Endothelial cell of umbilical vein (primary cell): ENCODE data around the gene SLC6A20. TPM values are rescaled to one million over a fixed set of nuclear protein-coding genes. Genes with fewer than 3 reads are reported as not detected.

ENCODE experiments used
- BruUV-seq: library from RNA; stranded (reverse); fragments of 400-500 nt; replicated peaks from 2 replicates; lab custom pipeline; 2021; lab: Mats Ljungman, UMichigan
- CTCF ChIA-PET: fragments of 300-600, 350-600 bp; sonication (Branson Sonifier 250); formaldehyde crosslinking; loops from one replicate; lab custom pipeline; 2021; ENCODE audit warnings: antibody characterized with exemption, inconsistent platforms; lab: Charles Lee
- POLR2A ChIA-PET: fragments of 300-600, 350-600 bp; sonication (Branson Sonifier 250); formaldehyde crosslinking; loops from one replicate; lab custom pipeline; 2021; ENCODE audit warnings: antibody characterized with exemption, inconsistent platforms; lab: Charles Lee
- DNase-seq: peaks from one replicate; pipeline ENCODE4 v3.0.0-alpha.2; 2011; ENCODE audit warnings: low read depth, low spot score
- FAIRE-seq: peaks from 2 replicates; lab custom pipeline; 2011; peaks lifted over from hg19 to GRCh38; lab: Jason Lieb, UNC
- H2AFZ ChIP-seq: 2 replicates; pipeline ENCODE4 v1.6.0; 2012; ENCODE audit warnings: low read depth, low read length, control low read depth, inconsistent platforms
- H3K27ac ChIP-seq: 2 replicates; pipeline ENCODE4 v1.5.1; 2011; ENCODE audit warnings: low read depth, mild to moderate bottlenecking, control low read depth, low read length, moderate library complexity; ENCODE audit not compliant: insufficient read depth
- H3K27me3 ChIP-seq, 2 experiments: 2 replicates each; pipeline versions ENCODE4 v1.6.0 to v1.6.1; 2011; ENCODE audit warnings: low read length in 2 of 2, mixed read lengths in 1 of 2; ENCODE audit not compliant: control insufficient read depth in 2 of 2, insufficient read depth in 2 of 2
- H3K36me3 ChIP-seq, 2 experiments: 2 replicates in 1 of 2; 3 replicates in 1 of 2; pipeline ENCODE4 v1.5.1; 2011; ENCODE audit warnings: low read length in 2 of 2, mild to moderate bottlenecking in 1 of 2, moderate library complexity in 1 of 2; ENCODE audit not compliant: control insufficient read depth in 2 of 2, insufficient read depth in 2 of 2; ENCODE audit errors: extremely low read depth in 1 of 2
- H3K4me1 ChIP-seq: 3 replicates; pipeline ENCODE4 v1.5.1; 2011; ENCODE audit warnings: mild to moderate bottlenecking, low read length; ENCODE audit not compliant: control insufficient read depth, insufficient read depth; ENCODE audit errors: extremely low read depth
- H3K4me2 ChIP-seq: 2 replicates; pipeline ENCODE4 v1.6.1; 2011; ENCODE audit warnings: low read length, control low read depth, mixed read lengths; ENCODE audit not compliant: insufficient read depth
- H3K4me3 ChIP-seq, 3 experiments: fragments of 200-600 bp in 1 of 3; sonication (generic), shearing (Covaris generic) in 1 of 3; replicated peaks in 1 of 3; 2 replicates each; pipeline ENCODE4 v1.5.1; 2011 to 2016; ENCODE audit warnings: control low read depth in 3 of 3, low read length in 3 of 3, mild to moderate bottlenecking in 2 of 3, inconsistent platforms in 1 of 3, low read depth in 1 of 3, moderate library complexity in 1 of 3; ENCODE audit not compliant: insufficient read depth in 1 of 3
- H3K79me2 ChIP-seq: 2 replicates; pipeline ENCODE4 v1.6.0; 2012; ENCODE audit warnings: low read length, inconsistent platforms; ENCODE audit not compliant: control insufficient read depth, insufficient read depth
- H3K9ac ChIP-seq: replicated peaks from 2 replicates; pipeline ENCODE3; 2011; ENCODE audit warnings: low read length, control low read depth; ENCODE audit not compliant: insufficient read depth; ENCODE audit errors: extremely low read depth
- H3K9me1 ChIP-seq: replicated peaks from 3 replicates; pipeline ENCODE4 v1.6.0; 2011; ENCODE audit warnings: mild to moderate bottlenecking, low read length; ENCODE audit not compliant: control insufficient read depth, insufficient read depth; ENCODE audit errors: extremely low read depth
- H3K9me3 ChIP-seq: replicated peaks from 2 replicates; pipeline ENCODE4 v1.5.1; 2012; ENCODE audit warnings: low read length, inconsistent platforms; ENCODE audit not compliant: control insufficient read depth, insufficient read depth
- H4K20me1 ChIP-seq: replicated peaks from 2 replicates; pipeline ENCODE3; 2011; ENCODE audit warnings: mild to moderate bottlenecking, low read length; ENCODE audit not compliant: control insufficient read depth, insufficient read depth; ENCODE audit errors: extremely low read depth
- CTCF ChIP-seq, 2 donors: IDR thresholded peaks; 1 replicate in 1 of 2; 2 replicates in 1 of 2; pipeline ENCODE4 v1.5.1; 2011; ENCODE audit warnings: low read length in 2 of 2, mild to moderate bottlenecking in 2 of 2, moderate library complexity in 2 of 2, control low read depth in 1 of 2, inconsistent platforms in 1 of 2, low read depth in 1 of 2; ENCODE audit not compliant: insufficient read depth in 1 of 2; ENCODE audit errors: extremely low read depth in 1 of 2
- EZH2 ChIP-seq: IDR thresholded peaks from 2 replicates; pipeline ENCODE4 v1.6.1; 2012; ENCODE audit warnings: borderline replicate concordance, low read depth, mild to moderate bottlenecking, moderate library complexity, low read length, inconsistent platforms; ENCODE audit not compliant: severe bottlenecking
- FOS ChIP-seq: IDR thresholded peaks from 2 replicates; pipeline ENCODE4 v1.6.1; 2011; ENCODE audit warnings: mild to moderate bottlenecking, low read length, moderate library complexity, borderline replicate concordance; ENCODE audit not compliant: insufficient read depth
- GATA2 ChIP-seq: IDR thresholded peaks from 2 replicates; pipeline ENCODE4 v1.7.0; 2011; ENCODE audit warnings: low read depth, mild to moderate bottlenecking, moderate library complexity, mixed read lengths, low read length; ENCODE audit not compliant: insufficient read length, insufficient read depth
- JUN ChIP-seq: IDR thresholded peaks from 2 replicates; pipeline ENCODE4 v1.6.1; 2011; ENCODE audit warnings: borderline replicate concordance, low read depth; ENCODE audit not compliant: insufficient read length, insufficient read depth
- MYC ChIP-seq: IDR thresholded peaks from one replicate; pipeline ENCODE4 v1.6.1; 2011; ENCODE audit warnings: mild to moderate bottlenecking, low read depth, low read length
- POLR2A ChIP-seq: IDR thresholded peaks from 2 replicates; pipeline ENCODE4 v1.6.1; 2012; ENCODE audit warnings: low read depth, mild to moderate bottlenecking, control low read depth, low read length
- POLR2AphosphoS5 ChIP-seq: IDR thresholded peaks from 2 replicates; pipeline ENCODE4 v1.6.1; 2012; ENCODE audit warnings: low read depth, mild to moderate bottlenecking, control low read depth, low read length, moderate library complexity; ENCODE audit not compliant: insufficient read depth
- dilution Hi-C: fragments of 300-500 bp; cut with MboI; formaldehyde crosslinking; loops from one replicate; pipeline ENCODE4 v1.15.0; 2019; ENCODE audit warnings: low sequenced_read_pairs; ENCODE audit not compliant: extremely low pct_ligation_motif_present
- intact Hi-C: fragments of 100-400 bp; cut with micrococcal nuclease; formaldehyde crosslinking; loops from one replicate; pipeline ENCODE4 v1.10.0; 2022
- polyA plus RNA-seq, 4 experiments: library from polyadenylated mRNA; depleted of rRNA in 3 of 4; stranded (reverse) in 3 of 4; unstranded in 1 of 4; fragments of >200 nt; gene quantifications; 2 replicates each; pipeline versions ENCODE4 v1.2.1 to v1.2.3, GENCODE V29; 2011 to 2012; ENCODE audit warnings: missing spikeins in 1 of 4
- total RNA-seq: library from RNA; stranded (reverse); gene quantifications from 2 replicates; pipeline ENCODE4 v1.2.3, GENCODE V29; 2021
- TF ChIP-seq, protein P1 (sequence below): IDR thresholded peaks from 2 replicates; pipeline ENCODE4 v1.6.1; 2011; ENCODE audit not compliant: insufficient read depth, insufficient read length

SLC6A20 gene
- total and polyA plus RNA-seq, 2 donors (not counting 3 experiments of a cell fraction or from before 2014, with no cell fraction given) = not detected

GRCh38 chr3:45781271-45781670 lies 15.1 kb downstream of the SLC6A20 start:
- CTCF ChIA-PET = no interaction called here
- BruUV-seq = no TSS peak

More at GRCh38 chr3:45781271-45781670, 15.1 kb downstream of the SLC6A20 start:
- Histone ChIP-seq H4K20me1 (no peaks in the 10 kb centered on the region), H3K27ac (no peak overlapping the region), H3K27me3 (peaks cover under 1 to 14% of the 10 kb centered on the region in 2 experiments), H3K36me3 (no peaks in the 10 kb centered on the region), H3K4me2 (no peak overlapping the region), H2AFZ (no peak overlapping the region), H3K4me1 (no peaks in the 10 kb centered on the region), H3K4me3 (no peak overlapping the region), H3K9me1 (no peaks in the 10 kb centered on the region), H3K9me3 (no peaks in the 10 kb centered on the region), H3K9ac (no peak overlapping the region), H3K79me2 (no peaks in the 10 kb centered on the region)
- FAIRE-seq = no peak
- TF ChIP-seq JUN (no peak), GATA2 (no peak), POLR2A (no peak), FOS (no peak), EZH2 (no peak), MYC (no peak), CTCF (IDR thresholded peaks at IDR 0.05; ENCODE audit: extremely low read depth in 1 of 2, insufficient read depth in 1 of 2, low read depth in 1 of 2, low read length in 2 of 2) (no peak), POLR2AphosphoS5 (no peak)
- TF ChIP-seq, protein P1, sequence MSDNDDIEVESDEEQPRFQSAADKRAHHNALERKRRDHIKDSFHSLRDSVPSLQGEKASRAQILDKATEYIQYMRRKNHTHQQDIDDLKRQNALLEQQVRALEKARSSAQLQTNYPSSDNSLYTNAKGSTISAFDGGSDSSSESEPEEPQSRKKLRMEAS = no peak
- intact Hi-C loops (no loop called here), dilution Hi-C loops (no loop called here)
- POLR2A ChIA-PET = no interaction called here
- no peak for DNase-seq
